NCI-H82 treated with DMSO at 0.1 percent for 48 hours (cell line): ENCODE results near the gene TCL1B.
"Not testable (repeated sequence)": the region's sequence is repeated elsewhere in the genome, so short reads cannot be mapped to it uniquely, and the experiment has no call there.

Experiments used
- DNase-seq: peaks from one replicate; lab custom pipeline; 2025; ENCODE audit not compliant: unreplicated experiment; lab: John Stamatoyannopoulos, UW

The TCL1B gene

GRCh38 chr14:95700221-95700976 is 14.2 kb downstream of the TCL1B start:
- DNase-seq: no peak

- no peak for DNase-seq
Measured at GRCh38 chr14:95701846-95702221, 15.6 kb downstream of the TCL1B start.

- no peak for DNase-seq
Measured at GRCh38 chr14:95703341-95703740, 17.1 kb downstream of the TCL1B start.

- DNase-seq: no peak
Measured at GRCh38 chr14:95703805-95704204, 17.6 kb downstream of the TCL1B start.

GRCh38 chr14:95705518-95705917 is 19.3 kb downstream of the TCL1B start:
- DNase-seq: no peak

GRCh38 chr14:95707327-95707726 is 21.1 kb downstream of the TCL1B start:
- no peak for DNase-seq

GRCh38 chr14:95710106-95710505 is 23.9 kb downstream of the TCL1B start:
- DNase-seq: no peak

- no peak for DNase-seq
Measured at GRCh38 chr14:95711476-95712176, 25.4 kb downstream of the TCL1B start.

GRCh38 chr14:95712398-95712797 is 26.2 kb downstream of the TCL1B start:
- no peak for DNase-seq

- no peak for DNase-seq
Measured at GRCh38 chr14:95713596-95714371, 27.6 kb downstream of the TCL1B start, which contains the start of gene TCL1A. TCL1A (minus strand) TSS chr14:95714125; CDS start chr14:95714066, 59 bp downstream.

- no peak for DNase-seq
Measured at GRCh38 chr14:95722525-95723190, 36.4 kb downstream of the TCL1B start.

- DNase-seq: no peak
Measured at GRCh38 chr14:95725685-95726336, 39.6 kb downstream of the TCL1B start.

- no peak for DNase-seq
Measured at GRCh38 chr14:95727056-95727700, 41.0 kb downstream of the TCL1B start.

- DNase-seq: not testable (repeated sequence)
Measured at GRCh38 chr14:95729402-95730028, 43.3 kb downstream of the TCL1B start.

- no peak for DNase-seq
Measured at GRCh38 chr14:95730126-95730525, 43.9 kb downstream of the TCL1B start.

GRCh38 chr14:95733212-95733611 is 47.0 kb downstream of the TCL1B start:
- no peak for DNase-seq

GRCh38 chr14:95739356-95739755 is 53.1 kb downstream of the TCL1B start:
- no peak for DNase-seq

GRCh38 chr14:95741038-95741490 is 54.8 kb downstream of the TCL1B start:
- no peak for DNase-seq

GRCh38 chr14:95741781-95742180 is 55.6 kb downstream of the TCL1B start:
- no peak for DNase-seq
